K562 (cell line): Measurements from ENCODE around the gene KCNMB2. TPM values are rescaled to one million over a fixed set of nuclear protein-coding genes. Genes with fewer than 3 reads are reported as not detected.

Experiments
- RFX5 ChIP-seq: IDR thresholded peaks from 2 replicates; pipeline ENCODE4 v1.6.1; 2011; ENCODE audit warnings: low read depth, mild to moderate bottlenecking, improper control_type of control experiment, low read length
- SMAD4 ChIP-seq: fragments of 250-450 bp; sonication (Bioruptor Pico); conservative IDR thresholded peaks from 2 replicates; pipeline ENCODE4 v1.8.0; 2021; ENCODE audit warnings: inconsistent platforms, mild to moderate bottlenecking, moderate library complexity
- SNRNP70 ChIP-seq: fragments of 200-400 bp; formaldehyde crosslinking; optimal IDR thresholded peaks from 2 replicates; pipeline ENCODE3; 2017; ENCODE audit warnings: low read depth, low read length
- TAF1 ChIP-seq: IDR thresholded peaks from 2 replicates; pipeline ENCODE4 v1.6.1; 2011; ENCODE audit warnings: mild to moderate bottlenecking, low read length, moderate library complexity; ENCODE audit not compliant: insufficient read depth, control insufficient read depth, severe bottlenecking; ENCODE audit errors: extremely low read depth
- ZFX ChIP-seq: sonication (generic); formaldehyde crosslinking; IDR thresholded peaks from 2 replicates; pipeline ENCODE4 v1.8.0; 2022; ENCODE audit warnings: mild to moderate bottlenecking, missing genetic modification reagents, moderate library complexity
- ZNF445 ChIP-seq: fragments of 250-450 bp; sonication (Bioruptor Pico); IDR thresholded peaks from 2 replicates; pipeline ENCODE4 v1.4.0; 2020; ENCODE audit warnings: low read depth, mild to moderate bottlenecking, moderate library complexity
- polyA plus RNA-seq, 8 experiments: library from polyadenylated mRNA; depleted of rRNA in 4 of 8; stranded (reverse) in 5 of 8; unstranded in 3 of 8; fragments of >200 nt; fragmentation: Nextera tagmentation in 2 of 8; fragmentation: Illumina TruSeq in 1 of 8; extraction: Ambion mirVana in 2 of 8; extraction: Trizol in 1 of 8; gene quantifications; 2 replicates each; pipeline versions ENCODE4 v1.2.1 to v1.2.3, GENCODE V29; 2011 to 2014; ENCODE audit warnings: inconsistent platforms in 1 of 8, missing spikeins in 1 of 8
- total RNA-seq, 7 experiments: library from RNA; depleted of rRNA in 6 of 7; stranded (reverse); fragments of >200 nt in 6 of 7; fragmentation: Illumina TruSeq in 2 of 7; extraction: Trizol in 2 of 7; gene quantifications; 2 replicates each; pipeline versions ENCODE4 v1.2.1 to v1.2.3, GENCODE V29; 2011 to 2021; ENCODE audit warnings: low replicate concordance in 1 of 7
- TF ChIP-seq, protein P1 (sequence below): fragments of 250-450 bp; sonication (Bioruptor Pico); IDR thresholded peaks from 2 replicates; pipeline ENCODE4 v1.4.0; 2020
- TF ChIP-seq, protein P2 (sequence below): fragments of 450-650 bp; conservative IDR thresholded peaks from 2 replicates; pipeline ENCODE4 v1.6.1; 2016; ENCODE audit warnings: missing genetic modification characterization, low read depth, mild to moderate bottlenecking, control low read depth, missing compliant biosample characterization
- TF ChIP-seq, protein P3 (sequence below): fragments of 450-650 bp; formaldehyde crosslinking; IDR thresholded peaks from 2 replicates; pipeline ENCODE4 v1.4.0; 2020; ENCODE audit warnings: mild to moderate bottlenecking, mixed read lengths

KCNMB2 gene
- total and polyA plus RNA-seq, 9 of the 15 experiments (the other 6 are each of a cell fraction or from before 2014, with no cell fraction given) = 0.04 to 0.15 TPM; not detected in 7

DNA sequence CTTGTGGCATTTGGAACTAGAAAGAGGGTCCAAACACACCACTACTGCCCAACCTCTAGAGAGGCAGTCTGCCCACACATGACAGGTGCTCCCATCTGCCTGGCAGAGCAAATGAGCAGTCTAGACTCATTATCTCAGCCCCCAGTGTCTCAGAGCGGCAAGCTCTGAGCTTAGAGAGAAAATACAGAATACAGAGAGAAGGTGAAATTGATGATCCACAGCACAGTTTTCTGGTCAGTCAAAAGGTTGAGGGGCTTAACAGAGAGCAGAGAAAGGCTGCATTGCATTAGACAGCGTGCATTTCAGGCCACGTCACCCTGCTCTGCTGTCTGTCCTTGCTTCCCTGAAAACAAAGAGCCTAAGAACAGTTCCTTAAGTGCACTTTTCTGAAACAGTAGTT is 135.1 kb downstream of the KCNMB2 start (continued):
- TF ChIP-seq, protein P1, sequence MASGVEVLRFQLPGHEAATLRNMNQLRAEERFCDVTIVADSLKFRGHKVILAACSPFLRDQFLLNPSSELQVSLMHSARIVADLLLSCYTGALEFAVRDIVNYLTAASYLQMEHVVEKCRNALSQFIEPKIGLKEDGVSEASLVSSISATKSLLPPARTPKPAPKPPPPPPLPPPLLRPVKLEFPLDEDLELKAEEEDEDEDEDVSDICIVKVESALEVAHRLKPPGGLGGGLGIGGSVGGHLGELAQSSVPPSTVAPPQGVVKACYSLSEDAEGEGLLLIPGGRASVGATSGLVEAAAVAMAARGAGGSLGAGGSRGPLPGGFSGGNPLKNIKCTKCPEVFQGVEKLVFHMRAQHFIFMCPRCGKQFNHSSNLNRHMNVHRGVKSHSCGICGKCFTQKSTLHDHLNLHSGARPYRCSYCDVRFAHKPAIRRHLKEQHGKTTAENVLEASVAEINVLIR (CRISPR knock-in tag) = no peak
- TF ChIP-seq TAF1 = no peak
- no peak for TF ChIP-seq RFX5
- TF ChIP-seq SNRNP70 = no peak
- TF ChIP-seq, protein P2, sequence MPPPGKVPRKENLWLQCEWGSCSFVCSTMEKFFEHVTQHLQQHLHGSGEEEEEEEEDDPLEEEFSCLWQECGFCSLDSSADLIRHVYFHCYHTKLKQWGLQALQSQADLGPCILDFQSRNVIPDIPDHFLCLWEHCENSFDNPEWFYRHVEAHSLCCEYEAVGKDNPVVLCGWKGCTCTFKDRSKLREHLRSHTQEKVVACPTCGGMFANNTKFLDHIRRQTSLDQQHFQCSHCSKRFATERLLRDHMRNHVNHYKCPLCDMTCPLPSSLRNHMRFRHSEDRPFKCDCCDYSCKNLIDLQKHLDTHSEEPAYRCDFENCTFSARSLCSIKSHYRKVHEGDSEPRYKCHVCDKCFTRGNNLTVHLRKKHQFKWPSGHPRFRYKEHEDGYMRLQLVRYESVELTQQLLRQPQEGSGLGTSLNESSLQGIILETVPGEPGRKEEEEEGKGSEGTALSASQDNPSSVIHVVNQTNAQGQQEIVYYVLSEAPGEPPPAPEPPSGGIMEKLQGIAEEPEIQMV (tag) = no peak
- no peak for TF ChIP-seq SMAD4 (CRISPR knock-in tag)
- no peak for TF ChIP-seq ZNF445 (CRISPR knock-in tag)
- TF ChIP-seq, protein P3, sequence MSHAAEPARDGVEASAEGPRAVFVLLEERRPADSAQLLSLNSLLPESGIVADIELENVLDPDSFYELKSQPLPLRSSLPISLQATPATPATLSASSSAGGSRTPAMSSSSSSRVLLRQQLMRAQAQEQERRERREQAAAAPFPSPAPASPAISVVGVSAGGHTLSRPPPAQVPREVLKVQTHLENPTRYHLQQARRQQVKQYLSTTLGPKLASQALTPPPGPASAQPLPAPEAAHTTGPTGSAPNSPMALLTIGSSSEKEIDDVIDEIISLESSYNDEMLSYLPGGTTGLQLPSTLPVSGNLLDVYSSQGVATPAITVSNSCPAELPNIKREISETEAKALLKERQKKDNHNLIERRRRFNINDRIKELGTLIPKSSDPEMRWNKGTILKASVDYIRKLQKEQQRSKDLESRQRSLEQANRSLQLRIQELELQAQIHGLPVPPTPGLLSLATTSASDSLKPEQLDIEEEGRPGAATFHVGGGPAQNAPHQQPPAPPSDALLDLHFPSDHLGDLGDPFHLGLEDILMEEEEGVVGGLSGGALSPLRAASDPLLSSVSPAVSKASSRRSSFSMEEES (CRISPR knock-in tag) = no peak
- TF ChIP-seq ZFX = no peak
